ENCODE results near the gene SLC12A7. TPM values are rescaled to one million over a fixed set of nuclear protein-coding genes. Genes with fewer than 3 reads are reported as not detected.

SLC12A7 gene
- total and polyA plus RNA-seq, 9 of the 15 experiments (the other 6 are each of a cell fraction or from before 2014, with no cell fraction given) = 0.01 to 3.1 (median 0.56) TPM

DNA sequence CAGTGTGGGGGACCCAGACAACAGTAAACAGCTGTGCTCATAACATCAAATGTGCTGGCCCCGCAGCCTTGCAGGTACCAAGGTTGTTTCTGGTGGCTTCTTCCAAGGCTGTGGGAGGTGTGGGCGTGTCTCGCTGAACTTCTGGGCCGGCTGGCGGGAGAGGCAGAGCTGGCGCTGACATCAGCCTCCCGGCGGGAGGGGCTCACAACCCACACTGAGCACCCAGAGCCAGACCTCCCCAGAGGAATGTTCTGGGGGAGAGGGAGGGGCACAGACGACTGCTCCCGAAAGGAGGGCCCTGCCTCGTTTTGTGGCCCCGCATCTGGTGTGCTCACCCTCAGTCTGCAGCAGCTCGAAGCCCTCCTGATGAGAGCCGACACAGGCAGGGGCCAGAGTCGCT, 6.9 kb upstream of the SLC12A7 start:
- WGBS (ENCODE audit: insufficient coverage, low coverage, missing lambda C conversion rate) = 7% methylated on average over 13 of the region's 15 CpGs
- TF ChIP-seq, protein P1, sequence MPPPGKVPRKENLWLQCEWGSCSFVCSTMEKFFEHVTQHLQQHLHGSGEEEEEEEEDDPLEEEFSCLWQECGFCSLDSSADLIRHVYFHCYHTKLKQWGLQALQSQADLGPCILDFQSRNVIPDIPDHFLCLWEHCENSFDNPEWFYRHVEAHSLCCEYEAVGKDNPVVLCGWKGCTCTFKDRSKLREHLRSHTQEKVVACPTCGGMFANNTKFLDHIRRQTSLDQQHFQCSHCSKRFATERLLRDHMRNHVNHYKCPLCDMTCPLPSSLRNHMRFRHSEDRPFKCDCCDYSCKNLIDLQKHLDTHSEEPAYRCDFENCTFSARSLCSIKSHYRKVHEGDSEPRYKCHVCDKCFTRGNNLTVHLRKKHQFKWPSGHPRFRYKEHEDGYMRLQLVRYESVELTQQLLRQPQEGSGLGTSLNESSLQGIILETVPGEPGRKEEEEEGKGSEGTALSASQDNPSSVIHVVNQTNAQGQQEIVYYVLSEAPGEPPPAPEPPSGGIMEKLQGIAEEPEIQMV (tag; conservative IDR thresholded peaks at IDR 0.05; ENCODE audit: low read depth) = no peak
- TF ChIP-seq KDM1A (IDR thresholded peaks at IDR 0.05) (peak in 1 of 2 experiments; percentile 46; a peak in 1 of 4 replicates), EGR1 (conservative IDR thresholded peaks at IDR 0.05) (peak; percentile 64), SP1 (CRISPR knock-in tag; IDR thresholded peaks at IDR 0.05) (peak; percentile 9; the same call in 1 of the 2 replicates), ARID4B (CRISPR knock-in tag; IDR thresholded peaks at IDR 0.05) (0 out of 2 replicates have a peak, but pooled peaks have one; percentile 36), ETV1 (tag; conservative IDR thresholded peaks at IDR 0.05; ENCODE audit: low read depth) (no peak), JUND (IDR thresholded peaks at IDR 0.05; ENCODE audit: borderline replicate concordance, low read depth, low read length) (peak; percentile 65; the same call in 1 of the 2 replicates), JUND (tag; IDR thresholded peaks at IDR 0.05; ENCODE audit: borderline replicate concordance, low read depth, low read length) (no peak; the same call in 2 of the 3 replicates), ZC3H4 (CRISPR knock-in tag; IDR thresholded peaks at IDR 0.05; ENCODE audit: borderline replicate concordance) (no peak), RB1 (IDR thresholded peaks at IDR 0.05; ENCODE audit: low read depth) (peak; percentile 28; the same call in 1 of the 2 replicates), ATF7 (IDR thresholded peaks at IDR 0.05) (0 out of 2 replicates have a peak, but pooled peaks have one; percentile 18)
- TF ChIP-seq, protein P2, sequence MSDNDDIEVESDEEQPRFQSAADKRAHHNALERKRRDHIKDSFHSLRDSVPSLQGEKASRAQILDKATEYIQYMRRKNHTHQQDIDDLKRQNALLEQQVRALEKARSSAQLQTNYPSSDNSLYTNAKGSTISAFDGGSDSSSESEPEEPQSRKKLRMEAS (CRISPR knock-in tag; IDR thresholded peaks at IDR 0.05) = peak; percentile 11; the same call in 1 of the 2 replicates
- TF ChIP-seq, protein P3, sequence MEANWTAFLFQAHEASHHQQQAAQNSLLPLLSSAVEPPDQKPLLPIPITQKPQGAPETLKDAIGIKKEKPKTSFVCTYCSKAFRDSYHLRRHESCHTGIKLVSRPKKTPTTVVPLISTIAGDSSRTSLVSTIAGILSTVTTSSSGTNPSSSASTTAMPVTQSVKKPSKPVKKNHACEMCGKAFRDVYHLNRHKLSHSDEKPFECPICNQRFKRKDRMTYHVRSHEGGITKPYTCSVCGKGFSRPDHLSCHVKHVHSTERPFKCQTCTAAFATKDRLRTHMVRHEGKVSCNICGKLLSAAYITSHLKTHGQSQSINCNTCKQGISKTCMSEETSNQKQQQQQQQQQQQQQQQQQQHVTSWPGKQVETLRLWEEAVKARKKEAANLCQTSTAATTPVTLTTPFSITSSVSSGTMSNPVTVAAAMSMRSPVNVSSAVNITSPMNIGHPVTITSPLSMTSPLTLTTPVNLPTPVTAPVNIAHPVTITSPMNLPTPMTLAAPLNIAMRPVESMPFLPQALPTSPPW (CRISPR knock-in tag; IDR thresholded peaks at IDR 0.05) = peak; percentile 56

More for the DNA sequence above, 6.9 kb upstream of the SLC12A7 start:
- CTCF ChIA-PET (ENCODE audit: low intra/inter-chr PET ratio) = no interaction called here
- Histone ChIP-seq H3K27me3 (ENCODE audit: control insufficient read depth in 2 of 2, insufficient read depth in 2 of 2, low read length in 2 of 2) (peaks cover 36 to 91% of the 10 kb centered on the region in 2 experiments), H3K27ac (ENCODE audit: extremely low read depth, low read depth, low read length) (no peak overlapping the region), H2AFZ (ENCODE audit: low read depth, low read length) (no peak overlapping the region), H3K9me1 (ENCODE audit: control insufficient read depth, insufficient read depth, low read length) (no peaks in the 10 kb centered on the region), H3K79me2 (ENCODE audit: control insufficient read depth, insufficient read depth, low read length) (no peaks in the 10 kb centered on the region), H3K4me1 (replicated peaks in 1 of 2; ENCODE audit: control insufficient read depth in 2 of 2, insufficient read depth in 2 of 2, low read length in 2 of 2) (peaks cover 11 to 71% of the 10 kb centered on the region in 2 experiments), H3K9ac (ENCODE audit: insufficient read depth in 1 of 2, low read depth in 2 of 2, low read length in 2 of 2) (peak overlapping the region in 1 of 2 experiments; percentile 55; a peak in 2 of 4 replicates), H4K20me1 (replicated peaks; ENCODE audit: control insufficient read depth, insufficient read depth, low read length) (peaks cover 18% of the 10 kb centered on the region), H3K36me3 (ENCODE audit: control insufficient read depth, insufficient read depth, low read length) (no peaks in the 10 kb centered on the region), H3K9me3 (replicated peaks; ENCODE audit: control insufficient read depth, insufficient read depth, low read depth, low read length) (no peaks in the 10 kb centered on the region), H3K4me3 (no peak overlapping the region), H3K4me2 (ENCODE audit: insufficient read depth, low read length) (no peak overlapping the region)
- in situ Hi-C loops (cut with MboI) (no loop called here), intact Hi-C loops (cut with micrococcal nuclease) (loop anchor here (5.0 kb wide), 1 partner anchor 51 kb away; no protein-coding TSS in a partner anchor)
- BruUV-seq (replicated peaks) = no TSS peak
- no peak for FAIRE-seq
- peak; percentile 92 for ATAC-seq
- POLR2A ChIA-PET = interaction anchor here (0.7 to 2.6 kb wide), 6 partner anchors 9 to 142 kb away, joined by 3 to 18 read pairs (median 4); no protein-coding TSS in a partner anchor
- peak; percentile 57 to 81 (median 72) for DNase-seq (ENCODE audit: extremely low read depth in 1 of 4, low spot score in 3 of 4)

Measured in K562 (cell line).